ENCODE measurements around the gene RAB12.
"Not testable (repeated sequence)": the region's sequence is repeated elsewhere in the genome, so short reads cannot be mapped to it uniquely, and the experiment has no call there.

Gene RAB12

DNA sequence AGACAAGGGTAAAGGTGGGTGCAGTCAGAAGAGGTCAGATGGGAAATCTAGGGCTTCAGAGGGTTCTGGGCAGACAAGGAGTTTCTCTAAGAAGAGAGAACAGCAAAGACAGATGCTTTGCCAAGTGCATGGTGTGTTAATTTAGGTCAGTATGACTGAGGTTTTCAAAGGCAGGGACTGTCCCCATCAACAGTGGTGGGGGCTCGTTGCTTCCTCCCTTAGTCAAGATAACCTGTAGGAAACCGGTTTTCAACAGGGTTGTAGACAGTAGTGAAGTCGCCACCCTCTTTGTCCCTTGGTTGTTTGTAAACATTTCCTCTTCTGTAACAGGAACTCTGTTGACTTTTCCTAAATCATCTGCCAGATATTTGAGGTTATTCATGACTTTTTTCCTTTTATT lies 11.6 kb downstream of the RAB12 start:
- Histone ChIP-seq H3F3A (ENCODE audit: low read depth) (no peaks in the 10 kb centered on the region), H3K36me3 (ENCODE audit: insufficient read depth, low read length) (peaks cover 10% of the 10 kb centered on the region; the same call in 1 of the 2 replicates), H3K27me3 (ENCODE audit: insufficient read depth, low read length, poor library complexity, severe bottlenecking) (no peaks in the 10 kb centered on the region), H3K9me2 (replicated peaks; ENCODE audit: low read depth, low read length) (no peaks in the 10 kb centered on the region), H3K4me1 (ENCODE audit: insufficient read depth, low read length, poor library complexity, severe bottlenecking) (peaks cover 9% of the 10 kb centered on the region), H3K4me3 (ENCODE audit: low read length, poor library complexity, severe bottlenecking) (no peak overlapping the region), H3K9me3 (ENCODE audit: insufficient read depth, low read depth, low read length) (no peaks in the 10 kb centered on the region), H4K20me1 (ENCODE audit: insufficient read depth, low read length, poor library complexity, severe bottlenecking) (peaks cover 25% of the 10 kb centered on the region), H3K79me2 (ENCODE audit: insufficient read depth, low read length) (peaks cover 81% of the 10 kb centered on the region), H3K9ac (ENCODE audit: low read depth, low read length, poor library complexity, severe bottlenecking) (no peak overlapping the region), H2AFZ (ENCODE audit: low read length) (no peak overlapping the region), H3K4me2 (ENCODE audit: low read depth, low read length, poor library complexity, severe bottlenecking) (no peak overlapping the region)
- TF ChIP-seq EZH2phosphoT487 (IDR thresholded peaks at IDR 0.05; ENCODE audit: borderline replicate concordance) = no peak
- TF ChIP-seq, protein P1, sequence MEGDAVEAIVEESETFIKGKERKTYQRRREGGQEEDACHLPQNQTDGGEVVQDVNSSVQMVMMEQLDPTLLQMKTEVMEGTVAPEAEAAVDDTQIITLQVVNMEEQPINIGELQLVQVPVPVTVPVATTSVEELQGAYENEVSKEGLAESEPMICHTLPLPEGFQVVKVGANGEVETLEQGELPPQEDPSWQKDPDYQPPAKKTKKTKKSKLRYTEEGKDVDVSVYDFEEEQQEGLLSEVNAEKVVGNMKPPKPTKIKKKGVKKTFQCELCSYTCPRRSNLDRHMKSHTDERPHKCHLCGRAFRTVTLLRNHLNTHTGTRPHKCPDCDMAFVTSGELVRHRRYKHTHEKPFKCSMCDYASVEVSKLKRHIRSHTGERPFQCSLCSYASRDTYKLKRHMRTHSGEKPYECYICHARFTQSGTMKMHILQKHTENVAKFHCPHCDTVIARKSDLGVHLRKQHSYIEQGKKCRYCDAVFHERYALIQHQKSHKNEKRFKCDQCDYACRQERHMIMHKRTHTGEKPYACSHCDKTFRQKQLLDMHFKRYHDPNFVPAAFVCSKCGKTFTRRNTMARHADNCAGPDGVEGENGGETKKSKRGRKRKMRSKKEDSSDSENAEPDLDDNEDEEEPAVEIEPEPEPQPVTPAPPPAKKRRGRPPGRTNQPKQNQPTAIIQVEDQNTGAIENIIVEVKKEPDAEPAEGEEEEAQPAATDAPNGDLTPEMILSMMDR (conservative IDR thresholded peaks at IDR 0.05; ENCODE audit: low read length) = no peak

DNA sequence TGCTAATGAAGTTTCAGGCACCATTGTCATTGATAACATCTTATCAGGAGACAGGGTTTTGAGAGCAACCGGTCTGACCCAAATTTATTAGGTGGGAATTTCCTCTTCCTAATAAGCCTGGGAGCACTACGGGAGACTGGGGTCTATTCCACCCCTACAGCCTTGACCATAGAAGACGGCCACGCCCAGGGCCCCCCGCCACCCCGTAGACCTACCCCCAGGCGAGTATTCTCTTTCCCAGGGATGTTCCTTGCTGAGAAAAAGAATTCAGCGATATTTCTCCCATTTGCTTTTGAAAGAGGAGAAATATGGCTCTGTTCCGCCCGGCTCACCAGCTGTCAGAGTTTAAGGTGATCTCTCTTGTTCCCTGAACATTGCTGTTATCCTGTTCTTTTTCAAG lies 13.4 kb downstream of the RAB12 start:
- H2AFZ ChIP-seq (ENCODE audit: low read length); H3F3A ChIP-seq (ENCODE audit: low read depth); H3K9ac ChIP-seq (ENCODE audit: low read depth, low read length, poor library complexity, severe bottlenecking); H3K9me2 ChIP-seq (replicated peaks; ENCODE audit: low read depth, low read length); H3K4me2 ChIP-seq (ENCODE audit: low read depth, low read length, poor library complexity, severe bottlenecking); H3K4me3 ChIP-seq (ENCODE audit: low read length, poor library complexity, severe bottlenecking); H3K27me3 ChIP-seq (ENCODE audit: insufficient read depth, low read length, poor library complexity, severe bottlenecking); H3K4me1 ChIP-seq (ENCODE audit: insufficient read depth, low read length, poor library complexity, severe bottlenecking); H3K9me3 ChIP-seq (ENCODE audit: insufficient read depth, low read depth, low read length): not testable (repeated sequence)
- Histone ChIP-seq H3K36me3 (ENCODE audit: insufficient read depth, low read length) (peaks cover 28% of the 10 kb centered on the region; the same call in 1 of the 2 replicates), H4K20me1 (ENCODE audit: insufficient read depth, low read length, poor library complexity, severe bottlenecking) (peaks cover 20% of the 10 kb centered on the region), H3K79me2 (ENCODE audit: insufficient read depth, low read length) (peaks cover 64% of the 10 kb centered on the region)

DNA sequence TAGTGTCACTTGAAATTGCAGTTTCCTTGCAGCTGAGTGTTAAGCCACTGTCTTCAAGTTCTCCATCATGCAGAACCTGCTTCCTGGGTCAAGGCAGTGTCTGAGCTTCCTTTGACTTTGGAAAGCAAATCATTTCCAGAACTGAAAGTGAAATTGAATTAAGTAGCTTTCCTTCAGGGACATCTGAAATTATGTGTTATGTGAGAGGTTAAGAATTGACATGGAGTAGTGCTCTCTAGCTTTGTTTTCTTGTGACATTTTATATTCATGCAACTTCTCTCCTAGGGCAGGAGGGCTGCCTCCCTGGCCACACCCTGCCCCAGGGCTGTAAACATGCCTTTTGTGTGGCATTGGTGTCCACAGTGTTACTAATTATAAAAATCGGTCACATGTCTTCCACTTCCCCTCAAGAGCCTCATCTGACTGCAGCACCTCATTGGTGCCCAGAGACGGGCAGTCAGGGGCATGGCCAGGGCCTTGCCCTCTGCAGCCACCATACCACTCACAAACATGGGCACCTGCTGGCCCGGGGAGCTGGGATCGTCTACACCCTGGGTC lies 14.4 kb downstream of the RAB12 start:
- no peaks in the 10 kb centered on the region for H3K9me3 ChIP-seq (ENCODE audit: insufficient read depth, low read depth, low read length)
- H3K27me3 ChIP-seq (ENCODE audit: insufficient read depth, low read length, poor library complexity, severe bottlenecking) = no peaks in the 10 kb centered on the region
- H3K4me2 ChIP-seq (ENCODE audit: low read depth, low read length, poor library complexity, severe bottlenecking) = peak overlapping the region; percentile 9
- no peaks in the 10 kb centered on the region for H3F3A ChIP-seq (ENCODE audit: low read depth)
- H4K20me1 ChIP-seq (ENCODE audit: insufficient read depth, low read length, poor library complexity, severe bottlenecking) = peaks cover 14% of the 10 kb centered on the region
- H3K4me3 ChIP-seq (ENCODE audit: low read length, poor library complexity, severe bottlenecking) = no peak overlapping the region
- peaks cover 55% of the 10 kb centered on the region for H3K79me2 ChIP-seq (ENCODE audit: insufficient read depth, low read length)
- H3K4me1 ChIP-seq (ENCODE audit: insufficient read depth, low read length, poor library complexity, severe bottlenecking) = peaks cover 9% of the 10 kb centered on the region
- H3K9me2 ChIP-seq (replicated peaks; ENCODE audit: low read depth, low read length) = no peaks in the 10 kb centered on the region
- H3K9ac ChIP-seq (ENCODE audit: low read depth, low read length, poor library complexity, severe bottlenecking) = no peak overlapping the region
- H2AFZ ChIP-seq (ENCODE audit: low read length) = no peak overlapping the region
- no peak for TF ChIP-seq EZH2phosphoT487 (IDR thresholded peaks at IDR 0.05; ENCODE audit: borderline replicate concordance)
- TF ChIP-seq, protein P1 (conservative IDR thresholded peaks at IDR 0.05; ENCODE audit: low read length) = no peak
- H3K36me3 ChIP-seq (ENCODE audit: insufficient read depth, low read length) = peaks cover 28% of the 10 kb centered on the region; the same call in 1 of the 2 replicates

DNA sequence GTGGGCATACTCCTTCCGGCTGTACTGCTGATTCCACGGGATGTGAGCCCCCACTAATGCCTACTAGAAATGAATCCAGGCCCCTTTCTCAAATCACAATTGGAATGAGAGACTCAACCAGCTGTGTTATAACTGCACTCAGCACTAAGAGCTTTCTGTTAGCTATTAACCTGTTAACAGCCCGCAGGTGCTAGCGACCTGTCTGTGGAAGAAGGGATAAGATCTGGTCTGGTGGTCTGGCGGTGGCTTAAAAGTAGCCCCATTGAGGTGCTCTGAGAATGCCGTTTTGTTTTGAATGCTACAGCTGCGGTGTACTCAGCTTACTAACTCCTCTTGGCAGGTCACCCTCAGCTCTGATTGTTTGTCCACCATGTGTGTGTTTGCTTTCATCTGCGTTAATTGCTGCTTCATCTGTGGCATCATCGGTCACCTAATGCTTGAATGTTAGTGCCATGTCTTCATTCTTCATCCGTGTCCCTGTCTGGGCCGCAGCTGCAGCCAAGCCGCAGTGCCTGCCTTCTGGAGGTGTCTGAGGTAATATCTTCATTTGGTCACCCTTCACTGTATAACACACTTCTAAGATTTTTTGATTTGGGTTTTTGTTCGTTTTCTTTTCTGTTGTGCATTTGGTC lies 16.3 kb downstream of the RAB12 start:
- Histone ChIP-seq H3K27me3 (ENCODE audit: insufficient read depth, low read length, poor library complexity, severe bottlenecking) (no peaks in the 10 kb centered on the region), H3K9ac (ENCODE audit: low read depth, low read length, poor library complexity, severe bottlenecking) (no peak overlapping the region), H3K4me2 (ENCODE audit: low read depth, low read length, poor library complexity, severe bottlenecking) (no peak overlapping the region), H3K9me2 (replicated peaks; ENCODE audit: low read depth, low read length) (no peaks in the 10 kb centered on the region), H3K4me3 (ENCODE audit: low read length, poor library complexity, severe bottlenecking) (no peak overlapping the region), H3K79me2 (ENCODE audit: insufficient read depth, low read length) (peaks cover 47% of the 10 kb centered on the region), H3F3A (ENCODE audit: low read depth) (no peaks in the 10 kb centered on the region), H2AFZ (ENCODE audit: low read length) (no peak overlapping the region), H4K20me1 (ENCODE audit: insufficient read depth, low read length, poor library complexity, severe bottlenecking) (peaks cover 8% of the 10 kb centered on the region), H3K36me3 (ENCODE audit: insufficient read depth, low read length) (peaks cover 38% of the 10 kb centered on the region; the same call in 1 of the 2 replicates), H3K4me1 (ENCODE audit: insufficient read depth, low read length, poor library complexity, severe bottlenecking) (peaks cover 9% of the 10 kb centered on the region), H3K9me3 (ENCODE audit: insufficient read depth, low read depth, low read length) (no peaks in the 10 kb centered on the region)
- TF ChIP-seq, protein P1 (conservative IDR thresholded peaks at IDR 0.05; ENCODE audit: low read length) = no peak
- TF ChIP-seq EZH2phosphoT487 (IDR thresholded peaks at IDR 0.05; ENCODE audit: borderline replicate concordance) = no peak

Data from Loucy (cell line).